Natural killer cell treated with Interleukin-12 subunit alpha and Interleukin-12 subunit beta and Interleukin-15 and Interleukin-18, amount 100 ng/mL, for 72 hours (primary cell): ENCODE measurements around the gene APOA1. TPM values are rescaled to one million over a fixed set of nuclear protein-coding genes. Genes with fewer than 3 reads are reported as not detected.

Experiments used
- ATAC-seq, 2 donors: fragments of 150-1000 bp; cut with Tn5 transposase in 1 of 2; sonication (Bioruptor Pico), chemical (Tn5 transposase) in 1 of 2; 2 replicates each; pipeline ENCODE4 v1.10.0; 2021
- DNase-seq: peaks from one replicate; pipeline ENCODE4 v3.0.0; 2022; ENCODE audit warnings: low spot score
- H3K27ac Mint-ChIP-seq, 2 donors: 1 replicate in 1 of 2; 2 replicates in 1 of 2; pipeline ENCODE4 v1.8.0; 2022; ENCODE audit warnings: mixed read lengths in 2 of 2, mild to moderate bottlenecking in 1 of 2, moderate library complexity in 1 of 2
- H3K27me3 Mint-ChIP-seq, 2 donors: 1 replicate in 1 of 2; 2 replicates in 1 of 2; pipeline ENCODE4 v1.8.0; 2022; ENCODE audit warnings: mixed read lengths in 2 of 2
- H3K36me3 Mint-ChIP-seq: one replicate; pipeline ENCODE4 v1.8.0; 2022; ENCODE audit warnings: mixed read lengths
- H3K4me1 Mint-ChIP-seq, 2 donors: 1 replicate in 1 of 2; 2 replicates in 1 of 2; pipeline ENCODE4 v1.8.0; 2022; ENCODE audit warnings: low read depth in 2 of 2, mixed read lengths in 2 of 2, mild to moderate bottlenecking in 1 of 2
- H3K4me3 Mint-ChIP-seq: one replicate; pipeline ENCODE4 v1.8.0; 2022; ENCODE audit warnings: mixed read lengths
- H3K9me3 Mint-ChIP-seq: 2 replicates; pipeline ENCODE4 v1.8.0; 2022; ENCODE audit warnings: mixed read lengths
- total RNA-seq, 2 donors: library from RNA; stranded (reverse); gene quantifications; one replicate each; pipeline ENCODE4 v1.2.3, GENCODE V29; 2022

Gene APOA1
- total RNA-seq, 2 donors from 2014 or later: not detected

GRCh38 chr11:116852261-116853031 is 15.0 kb upstream of the APOA1 start:
- DNase-seq (no peak), ATAC-seq (no peak)
- Mint-ChIP-seq H3K27me3 (no peaks in the 10 kb centered on the region), H3K4me1 (peaks cover 64 to 66% of the 10 kb centered on the region in 2 donors), H3K4me3 (peak overlapping the region; percentile 81), H3K9me3 (no peaks in the 10 kb centered on the region), H3K27ac (peak overlapping the region; percentile 84 to 89), H3K36me3 (peaks cover 23% of the 10 kb centered on the region)

GRCh38 chr11:116851626-116852025 is 14.2 kb upstream of the APOA1 start:
- Mint-ChIP-seq H3K4me1 (peaks cover 60 to 65% of the 10 kb centered on the region in 2 donors), H3K9me3 (no peaks in the 10 kb centered on the region), H3K27me3 (no peaks in the 10 kb centered on the region), H3K36me3 (peaks cover 18% of the 10 kb centered on the region), H3K27ac (peak overlapping the region; percentile 84 to 89), H3K4me3 (peak overlapping the region; percentile 81)
- ATAC-seq (peak; percentile 55 to 61), DNase-seq (peak; percentile 79)

- H3K36me3 Mint-ChIP-seq: peaks cover 30% of the 10 kb centered on the region
- peak overlapping the region; percentile 0 to 23 for H3K27ac Mint-ChIP-seq
- H3K4me3 Mint-ChIP-seq: no peak overlapping the region
- H3K9me3 Mint-ChIP-seq: no peaks in the 10 kb centered on the region
- H3K27me3 Mint-ChIP-seq: no peaks in the 10 kb centered on the region
- DNase-seq (no peak), ATAC-seq (no peak)
- H3K4me1 Mint-ChIP-seq: peaks cover 46 to 49% of the 10 kb centered on the region in 2 donors
Observed at GRCh38 chr11:116849486-116849885, 12.1 kb upstream of the APOA1 start.

- Mint-ChIP-seq H3K27ac (no peak overlapping the region), H3K36me3 (peaks cover 30% of the 10 kb centered on the region), H3K4me1 (peaks cover 41 to 44% of the 10 kb centered on the region in 2 donors), H3K27me3 (no peaks in the 10 kb centered on the region), H3K9me3 (no peaks in the 10 kb centered on the region), H3K4me3 (no peak overlapping the region)
- ATAC-seq: no peak
- no peak for DNase-seq
Observed at GRCh38 chr11:116849060-116849459, 11.6 kb upstream of the APOA1 start.

- H3K4me1 Mint-ChIP-seq: peaks cover 27 to 30% of the 10 kb centered on the region in 2 donors
- DNase-seq: no peak
Observed at GRCh38 chr11:116847612-116848011, 10.2 kb upstream of the APOA1 start.

GRCh38 chr11:116844722-116845121 is 7.3 kb upstream of the APOA1 start:
- Mint-ChIP-seq H3K27ac (peak overlapping the region in 1 of 2 donors; percentile 6), H3K27me3 (no peaks in the 10 kb centered on the region), H3K4me1 (peaks cover 2 to 3% of the 10 kb centered on the region in 2 donors), H3K4me3 (no peak overlapping the region), H3K9me3 (no peaks in the 10 kb centered on the region), H3K36me3 (peaks cover 22% of the 10 kb centered on the region)
- peak; percentile 5 for DNase-seq
- ATAC-seq: no peak

More at GRCh38 chr11:116847612-116848011, 10.2 kb upstream of the APOA1 start:
- Mint-ChIP-seq H3K9me3 (no peaks in the 10 kb centered on the region), H3K27ac (no peak overlapping the region), H3K4me3 (no peak overlapping the region), H3K27me3 (no peaks in the 10 kb centered on the region), H3K36me3 (peaks cover 30% of the 10 kb centered on the region)
- no peak for ATAC-seq

- peak; percentile 55 for DNase-seq
- H3K27me3 Mint-ChIP-seq: no peaks in the 10 kb centered on the region
- H3K4me1 Mint-ChIP-seq: no peaks in the 10 kb centered on the region
- no peaks in the 10 kb centered on the region for H3K9me3 Mint-ChIP-seq
- H3K4me3 Mint-ChIP-seq: no peak overlapping the region
- H3K27ac Mint-ChIP-seq: no peak overlapping the region
- H3K36me3 Mint-ChIP-seq: peaks cover 17% of the 10 kb centered on the region
- ATAC-seq: no peak
Observed at GRCh38 chr11:116843661-116844060, 6.2 kb upstream of the APOA1 start.

- ATAC-seq (no peak), DNase-seq (peak; percentile 48)
- H3K27ac Mint-ChIP-seq: no peak overlapping the region
- no peaks in the 10 kb centered on the region for H3K9me3 Mint-ChIP-seq
- peaks cover 17% of the 10 kb centered on the region for H3K36me3 Mint-ChIP-seq
- H3K4me3 Mint-ChIP-seq: no peak overlapping the region
- no peaks in the 10 kb centered on the region for H3K4me1 Mint-ChIP-seq
- H3K27me3 Mint-ChIP-seq: no peaks in the 10 kb centered on the region
Observed at GRCh38 chr11:116842909-116843308, 5.5 kb upstream of the APOA1 start.

GRCh38 chr11:116842117-116842516 is 4.7 kb upstream of the APOA1 start:
- Mint-ChIP-seq H3K9me3 (no peaks in the 10 kb centered on the region), H3K4me1 (no peaks in the 10 kb centered on the region), H3K27ac (no peak overlapping the region), H3K27me3 (no peaks in the 10 kb centered on the region), H3K36me3 (peaks cover 17% of the 10 kb centered on the region), H3K4me3 (no peak overlapping the region)
- ATAC-seq (no peak), DNase-seq (no peak)

- no peak overlapping the region for H3K27ac Mint-ChIP-seq
- peaks cover 10% of the 10 kb centered on the region for H3K36me3 Mint-ChIP-seq
- ATAC-seq: no peak
- no peaks in the 10 kb centered on the region for H3K27me3 Mint-ChIP-seq
- DNase-seq: peak; percentile 53
- no peak overlapping the region for H3K4me3 Mint-ChIP-seq
- peaks cover 0 to 4% of the 10 kb centered on the region in 2 donors for H3K4me1 Mint-ChIP-seq
- H3K9me3 Mint-ChIP-seq: no peaks in the 10 kb centered on the region
Observed at GRCh38 chr11:116840746-116841296, 3.4 kb upstream of the APOA1 start.

- peak; percentile 13 for DNase-seq
- no peak for ATAC-seq
- peaks cover 2 to 7% of the 10 kb centered on the region in 2 donors for H3K4me1 Mint-ChIP-seq
- no peaks in the 10 kb centered on the region for H3K9me3 Mint-ChIP-seq
- H3K4me3 Mint-ChIP-seq: no peak overlapping the region
- no peak overlapping the region for H3K27ac Mint-ChIP-seq
- peaks cover 6% of the 10 kb centered on the region for H3K36me3 Mint-ChIP-seq
- no peaks in the 10 kb centered on the region for H3K27me3 Mint-ChIP-seq
Observed at GRCh38 chr11:116840224-116840745, 2.9 kb upstream of the APOA1 start.

GRCh38 chr11:116838321-116839084 is 1.1 kb upstream of the APOA1 start:
- ATAC-seq (no peak), DNase-seq (peak; percentile 13)
- Mint-ChIP-seq H3K9me3 (no peaks in the 10 kb centered on the region), H3K27me3 (no peaks in the 10 kb centered on the region), H3K4me3 (no peak overlapping the region), H3K27ac (no peak overlapping the region), H3K4me1 (peaks cover 9 to 11% of the 10 kb centered on the region in 2 donors), H3K36me3 (no peaks in the 10 kb centered on the region)

GRCh38 chr11:116836632-116836991 is 810 bp downstream of the APOA1 start:
- Mint-ChIP-seq H3K27ac (no peak overlapping the region), H3K4me1 (peaks cover 9 to 11% of the 10 kb centered on the region in 2 donors), H3K4me3 (no peak overlapping the region), H3K36me3 (no peaks in the 10 kb centered on the region), H3K27me3 (no peaks in the 10 kb centered on the region), H3K9me3 (no peaks in the 10 kb centered on the region)
- no peak for ATAC-seq
- peak; percentile 44 for DNase-seq
